ENCODE measurements around the gene TAF4B.

Gene TAF4B

GRCh38 chr18:26429535-26430226, 203.4 kb downstream of the TAF4B start:
- Histone ChIP-seq H4K20me1 (ENCODE audit: insufficient read depth, low read length) (no peaks in the 10 kb centered on the region), H3K4me2 (ENCODE audit: insufficient read depth, low read length) (no peak overlapping the region), H3K4me1 (ENCODE audit: insufficient read depth, low read length) (peaks cover 3% of the 10 kb centered on the region; the same call in 1 of the 2 replicates), H3K27ac (ENCODE audit: low read length) (no peak overlapping the region), H2AFZ (ENCODE audit: low read depth, low read length) (no peak overlapping the region), H3K79me2 (ENCODE audit: insufficient read depth, low read length) (no peaks in the 10 kb centered on the region), H3K9me3 (ENCODE audit: insufficient read depth, low read length, severe bottlenecking) (no peaks in the 10 kb centered on the region), H3K4me3 (ENCODE audit: low read depth in 1 of 2, low read length in 2 of 2) (no peak overlapping the region), H3K9ac (ENCODE audit: low read depth, low read length) (no peak overlapping the region), H3K36me3 (ENCODE audit: insufficient read depth, low read length) (no peaks in the 10 kb centered on the region), H3K27me3 (ENCODE audit: insufficient read depth, low read length, poor library complexity) (no peaks in the 10 kb centered on the region)
- no peak for DNase-seq
- no peak for TF ChIP-seq CTCF (IDR thresholded peaks at IDR 0.05; ENCODE audit: borderline replicate concordance, extremely low read depth, low read length, poor library complexity, severe bottlenecking)
- ATAC-seq (ENCODE audit: insufficient read depth, low read depth): no peak

GRCh38 chr18:26432651-26433424, 206.6 kb downstream of the TAF4B start:
- H3K27ac ChIP-seq (ENCODE audit: low read length): no peak overlapping the region
- no peak overlapping the region for H2AFZ ChIP-seq (ENCODE audit: low read depth, low read length)
- no peak for ATAC-seq (ENCODE audit: insufficient read depth, low read depth)

GRCh38 chr18:26434887-26435286, 208.6 kb downstream of the TAF4B start:
- Histone ChIP-seq H3K27me3 (ENCODE audit: insufficient read depth, low read length, poor library complexity) (no peaks in the 10 kb centered on the region), H3K4me1 (ENCODE audit: insufficient read depth, low read length) (no peaks in the 10 kb centered on the region), H4K20me1 (ENCODE audit: insufficient read depth, low read length) (no peaks in the 10 kb centered on the region), H3K9me3 (ENCODE audit: insufficient read depth, low read length, severe bottlenecking) (no peaks in the 10 kb centered on the region), H3K36me3 (ENCODE audit: insufficient read depth, low read length) (no peaks in the 10 kb centered on the region), H3K27ac (ENCODE audit: low read length) (no peak overlapping the region), H3K79me2 (ENCODE audit: insufficient read depth, low read length) (no peaks in the 10 kb centered on the region), H3K4me3 (ENCODE audit: low read depth in 1 of 2, low read length in 2 of 2) (no peak overlapping the region), H3K9ac (ENCODE audit: low read depth, low read length) (no peak overlapping the region), H3K4me2 (ENCODE audit: insufficient read depth, low read length) (no peak overlapping the region), H2AFZ (ENCODE audit: low read depth, low read length) (no peak overlapping the region)
- TF ChIP-seq CTCF (IDR thresholded peaks at IDR 0.05; ENCODE audit: borderline replicate concordance, extremely low read depth, low read length, poor library complexity, severe bottlenecking): no peak
- TF ChIP-seq EZH2 (IDR thresholded peaks at IDR 0.05; ENCODE audit: borderline replicate concordance, low read depth, low read length, severe bottlenecking): no peak
- DNase-seq (no peak), ATAC-seq (ENCODE audit: insufficient read depth, low read depth) (no peak)

More at GRCh38 chr18:26432651-26433424, 206.6 kb downstream of the TAF4B start:
- Histone ChIP-seq H3K4me2 (ENCODE audit: insufficient read depth, low read length) (no peak overlapping the region), H3K4me3 (ENCODE audit: low read depth in 1 of 2, low read length in 2 of 2) (no peak overlapping the region), H3K4me1 (ENCODE audit: insufficient read depth, low read length) (no peaks in the 10 kb centered on the region), H3K27me3 (ENCODE audit: insufficient read depth, low read length, poor library complexity) (no peaks in the 10 kb centered on the region), H3K9me3 (ENCODE audit: insufficient read depth, low read length, severe bottlenecking) (no peaks in the 10 kb centered on the region), H3K36me3 (ENCODE audit: insufficient read depth, low read length) (no peaks in the 10 kb centered on the region), H3K9ac (ENCODE audit: low read depth, low read length) (no peak overlapping the region), H4K20me1 (ENCODE audit: insufficient read depth, low read length) (no peaks in the 10 kb centered on the region), H3K79me2 (ENCODE audit: insufficient read depth, low read length) (no peaks in the 10 kb centered on the region)
- TF ChIP-seq EZH2 (IDR thresholded peaks at IDR 0.05; ENCODE audit: borderline replicate concordance, low read depth, low read length, severe bottlenecking): no peak
- TF ChIP-seq CTCF (IDR thresholded peaks at IDR 0.05; ENCODE audit: borderline replicate concordance, extremely low read depth, low read length, poor library complexity, severe bottlenecking): no peak
- DNase-seq: no peak
